ACC112 (cell line): Measurements from ENCODE around the gene ERBB3.
A peak's percentile ranks its signal among the peaks of the same experiment; 100 is the strongest.

Experiments used
- H2AFZ ChIP-seq: fragments of 200-600 bp; sonication (generic); one replicate; pipeline ENCODE4 v1.6.0; 2017; ENCODE audit warnings: antibody characterized with exemption, low read length; ENCODE audit not compliant: unreplicated experiment
- H3K27ac ChIP-seq: fragments of 200-600 bp; sonication (generic); 2 replicates; pipeline ENCODE4 v1.5.1; 2014; ENCODE audit warnings: low read depth, mild to moderate bottlenecking, antibody characterized with exemption, low read length, moderate library complexity
- H3K27me3 ChIP-seq: fragments of 200-600 bp; sonication (generic); 2 replicates; pipeline ENCODE4 v1.6.1; 2014; ENCODE audit warnings: mild to moderate bottlenecking, antibody characterized with exemption, low read length, moderate library complexity, mixed read lengths; ENCODE audit not compliant: insufficient read depth
- H3K36me3 ChIP-seq: fragments of 200-600 bp; sonication (generic); 2 replicates; pipeline ENCODE4 v1.6.1; 2016; ENCODE audit warnings: mild to moderate bottlenecking, antibody characterized with exemption, low read length, moderate library complexity, mixed read lengths; ENCODE audit not compliant: insufficient read depth
- H3K4me1 ChIP-seq: fragments of 200-600 bp; sonication (generic); one replicate; pipeline ENCODE4 v1.6.1; 2016; ENCODE audit warnings: low read length, mixed read lengths; ENCODE audit not compliant: insufficient read depth, unreplicated experiment, control insufficient read depth
- H3K4me3 ChIP-seq: fragments of 200-600 bp; sonication (generic); 2 replicates; pipeline ENCODE4 v1.5.1; 2014; ENCODE audit warnings: mild to moderate bottlenecking, low read depth, low read length
- H3K79me2 ChIP-seq: fragments of 200-600 bp; sonication (generic); one replicate; pipeline ENCODE4 v1.6.0; 2016; ENCODE audit warnings: low read length; ENCODE audit not compliant: control insufficient read depth, unreplicated experiment, insufficient read depth

ERBB3 gene

GRCh38 chr12:56098592-56098991 is 18.6 kb downstream of the ERBB3 start:
- no peaks in the 10 kb centered on the region for H3K36me3 ChIP-seq
- H3K4me1 ChIP-seq = peaks cover 8% of the 10 kb centered on the region
- H3K27me3 ChIP-seq = peaks cover 21% of the 10 kb centered on the region
- H2AFZ ChIP-seq = no peak overlapping the region
- no peak overlapping the region for H3K4me3 ChIP-seq
- H3K79me2 ChIP-seq = no peaks in the 10 kb centered on the region
- no peak overlapping the region for H3K27ac ChIP-seq

GRCh38 chr12:56099787-56100186 is 19.8 kb downstream of the ERBB3 start:
- Histone ChIP-seq H3K27me3 (peaks cover 19% of the 10 kb centered on the region), H3K79me2 (peaks cover 5% of the 10 kb centered on the region), H2AFZ (no peak overlapping the region), H3K36me3 (no peaks in the 10 kb centered on the region), H3K4me3 (no peak overlapping the region), H3K27ac (no peak overlapping the region), H3K4me1 (peaks cover 8% of the 10 kb centered on the region)

GRCh38 chr12:56101045-56101444 is 21.1 kb downstream of the ERBB3 start:
- no peak overlapping the region for H3K27ac ChIP-seq
- H3K27me3 ChIP-seq = peaks cover 7% of the 10 kb centered on the region
- H3K79me2 ChIP-seq = peaks cover 17% of the 10 kb centered on the region
- no peak overlapping the region for H2AFZ ChIP-seq
- H3K4me1 ChIP-seq = peaks cover 12% of the 10 kb centered on the region
- no peak overlapping the region for H3K4me3 ChIP-seq
- H3K36me3 ChIP-seq = no peaks in the 10 kb centered on the region

GRCh38 chr12:56102683-56103065 is 22.7 kb downstream of the ERBB3 start:
- H3K27ac ChIP-seq = no peak overlapping the region
- peaks cover 34% of the 10 kb centered on the region for H3K79me2 ChIP-seq
- no peaks in the 10 kb centered on the region; the same call in 1 of the 2 replicates for H3K27me3 ChIP-seq
- peaks cover 18% of the 10 kb centered on the region for H3K4me1 ChIP-seq
- no peak overlapping the region for H2AFZ ChIP-seq
- H3K36me3 ChIP-seq = peaks cover 11% of the 10 kb centered on the region; the same call in 1 of the 2 replicates
- H3K4me3 ChIP-seq = peak overlapping the region; percentile 87; the same call in 1 of the 2 replicates

GRCh38 chr12:56103066-56103711 is 23.2 kb downstream of the ERBB3 start:
- no peaks in the 10 kb centered on the region; the same call in 1 of the 2 replicates for H3K27me3 ChIP-seq
- peaks cover 18% of the 10 kb centered on the region for H3K4me1 ChIP-seq
- peak overlapping the region; percentile 87 for H3K4me3 ChIP-seq
- no peak overlapping the region for H3K27ac ChIP-seq
- peak overlapping the region; percentile 76 for H2AFZ ChIP-seq
- H3K79me2 ChIP-seq = peaks cover 35% of the 10 kb centered on the region
- H3K36me3 ChIP-seq = peaks cover 14% of the 10 kb centered on the region

GRCh38 chr12:56103823-56104108 is 23.8 kb downstream of the ERBB3 start:
- peak overlapping the region; percentile 87 for H3K4me3 ChIP-seq
- H3K27me3 ChIP-seq = no peaks in the 10 kb centered on the region
- no peak overlapping the region for H3K27ac ChIP-seq
- peak overlapping the region; percentile 76 for H2AFZ ChIP-seq
- H3K4me1 ChIP-seq = peaks cover 18% of the 10 kb centered on the region
- H3K36me3 ChIP-seq = peaks cover 19% of the 10 kb centered on the region
- H3K79me2 ChIP-seq = peaks cover 35% of the 10 kb centered on the region

- peaks cover 19% of the 10 kb centered on the region for H3K36me3 ChIP-seq
- H3K79me2 ChIP-seq = peaks cover 35% of the 10 kb centered on the region
- H3K4me3 ChIP-seq = peak within 1 kb of the TSS; percentile 87
- H3K27ac ChIP-seq = peak within 1 kb of the TSS; percentile 49
- peak within 1 kb of the TSS; percentile 84 for H2AFZ ChIP-seq
- H3K27me3 ChIP-seq = no peaks in the 10 kb centered on the region
- H3K4me1 ChIP-seq = peaks cover 18% of the 10 kb centered on the region
Observed at GRCh38 chr12:56104109-56104814, 24.3 kb downstream of the ERBB3 start, which contains the start of gene PA2G4. Gene PA2G4 (plus strand): TSS chr12:56104559. CDS start chr12:56104738, 179 bp downstream.

GRCh38 chr12:56104815-56105608 is 25.0 kb downstream of the ERBB3 start:
- Histone ChIP-seq H2AFZ (peak overlapping the region; percentile 84), H3K4me3 (peak overlapping the region; percentile 87), H3K4me1 (peaks cover 18% of the 10 kb centered on the region), H3K27ac (peak overlapping the region; percentile 49), H3K36me3 (peaks cover 19% of the 10 kb centered on the region), H3K79me2 (peaks cover 35% of the 10 kb centered on the region), H3K27me3 (no peaks in the 10 kb centered on the region)

- H3K4me1 ChIP-seq = peaks cover 18% of the 10 kb centered on the region
- no peak overlapping the region for H2AFZ ChIP-seq
- H3K27me3 ChIP-seq = no peaks in the 10 kb centered on the region
- H3K4me3 ChIP-seq = peak overlapping the region; percentile 87
- peak overlapping the region; percentile 49; the same call in 1 of the 2 replicates for H3K27ac ChIP-seq
- peaks cover 23% of the 10 kb centered on the region for H3K36me3 ChIP-seq
- H3K79me2 ChIP-seq = peaks cover 35% of the 10 kb centered on the region
Observed at GRCh38 chr12:56105609-56105902, 25.6 kb downstream of the ERBB3 start.

- Histone ChIP-seq H3K27ac (no peak overlapping the region), H3K36me3 (peaks cover 35% of the 10 kb centered on the region), H3K79me2 (peaks cover 35% of the 10 kb centered on the region), H3K4me1 (peaks cover 18% of the 10 kb centered on the region), H3K4me3 (no peak overlapping the region), H3K27me3 (no peaks in the 10 kb centered on the region), H2AFZ (no peak overlapping the region)
Observed at GRCh38 chr12:56107242-56107641, 27.3 kb downstream of the ERBB3 start.
